H9 (cell line): ENCODE data around the gene PTPRB. TPM values are rescaled to one million over a fixed set of nuclear protein-coding genes. Genes with fewer than 3 reads are reported as not detected.

Source experiments
- DNase-seq: peaks from one replicate; pipeline ENCODE4 v3.0.0-alpha.2; 2017
- H2AFZ ChIP-seq: one replicate; pipeline ENCODE4 v1.6.1; 2013; ENCODE audit warnings: mild to moderate bottlenecking, low read length, control low read depth, moderate library complexity
- H2AK5ac ChIP-seq: 2 replicates; pipeline ENCODE4 v1.6.1; 2013; ENCODE audit warnings: low read length, control low read depth, mixed read lengths; ENCODE audit not compliant: insufficient read length
- H2BK120ac ChIP-seq: one replicate; pipeline ENCODE4 v1.6.1; 2013; ENCODE audit warnings: low read depth, mild to moderate bottlenecking, low read length, control low read depth, inconsistent platforms; ENCODE audit not compliant: poor library complexity, severe bottlenecking
- H2BK12ac ChIP-seq: 2 replicates; pipeline ENCODE4 v1.6.1; 2013; ENCODE audit warnings: low read length, control low read depth, mixed read lengths, low read depth; ENCODE audit not compliant: insufficient read length
- H2BK15ac ChIP-seq: 2 replicates; pipeline ENCODE4 v1.6.1; 2013; ENCODE audit warnings: low read depth, low read length, control low read depth
- H2BK20ac ChIP-seq: one replicate; pipeline ENCODE4 v1.6.1; 2013; ENCODE audit warnings: low read depth, mild to moderate bottlenecking, low read length, control low read depth, inconsistent platforms; ENCODE audit not compliant: poor library complexity, severe bottlenecking
- H2BK5ac ChIP-seq: 2 replicates; pipeline ENCODE4 v1.6.1; 2013; ENCODE audit warnings: low read length, control low read depth, mixed read lengths; ENCODE audit not compliant: insufficient read length
- H3K14ac ChIP-seq: 2 replicates; pipeline ENCODE4 v1.6.1; 2013; ENCODE audit warnings: low read length, control low read depth; ENCODE audit not compliant: insufficient read depth
- H3K18ac ChIP-seq: 2 replicates; pipeline ENCODE4 v1.6.1; 2013; ENCODE audit warnings: low read depth, mild to moderate bottlenecking, mixed read lengths, low read length, control low read depth; ENCODE audit not compliant: insufficient read length
- H3K23ac ChIP-seq: 2 replicates; pipeline ENCODE4 v1.6.1; 2013; ENCODE audit warnings: low read length, control low read depth, mixed read lengths, low read depth; ENCODE audit not compliant: insufficient read length
- H3K23me2 ChIP-seq: 2 replicates; pipeline ENCODE4 v1.6.1; 2013; ENCODE audit warnings: low read depth, mild to moderate bottlenecking, mixed read lengths, low read length, control low read depth; ENCODE audit not compliant: insufficient read length, poor library complexity, severe bottlenecking
- H3K27ac ChIP-seq: 2 replicates; pipeline ENCODE4 v1.5.1; 2013; ENCODE audit warnings: low read length, control low read depth, mixed read lengths, low read depth; ENCODE audit not compliant: insufficient read length
- H3K27me3 ChIP-seq: 2 replicates; pipeline ENCODE4 v1.6.1; 2013; ENCODE audit warnings: low read length, control low read depth, inconsistent platforms; ENCODE audit not compliant: insufficient read depth
- H3K4ac ChIP-seq: 2 replicates; pipeline ENCODE4 v1.6.1; 2013; ENCODE audit warnings: low read depth, mild to moderate bottlenecking, control low read depth, inconsistent platforms, low read length, moderate library complexity
- H3K4me1 ChIP-seq: 2 replicates; pipeline ENCODE4 v1.6.1; 2013; ENCODE audit warnings: low read length, control low read depth, inconsistent platforms; ENCODE audit not compliant: insufficient read depth
- H3K4me2 ChIP-seq: 2 replicates; pipeline ENCODE4 v1.6.1; 2013; ENCODE audit warnings: low read length, control low read depth, mixed read lengths; ENCODE audit not compliant: insufficient read length, insufficient read depth
- H3K56ac ChIP-seq: 2 replicates; pipeline ENCODE4 v1.6.1; 2013; ENCODE audit warnings: low read depth, mild to moderate bottlenecking, mixed read lengths, low read length, control low read depth; ENCODE audit not compliant: insufficient read length
- H3K79me1 ChIP-seq: 2 replicates; pipeline ENCODE4 v1.6.1; 2013; ENCODE audit warnings: low read depth, mild to moderate bottlenecking, moderate library complexity, low read length, control low read depth, inconsistent platforms; ENCODE audit not compliant: insufficient read depth, poor library complexity, severe bottlenecking
- H3K79me2 ChIP-seq: 2 replicates; pipeline ENCODE4 v1.6.1; 2013; ENCODE audit warnings: low read length, control low read depth, inconsistent platforms; ENCODE audit not compliant: insufficient read depth
- H3K9ac ChIP-seq: 2 replicates; pipeline ENCODE4 v1.6.1; 2013; ENCODE audit warnings: low read length, control low read depth, mixed read lengths; ENCODE audit not compliant: insufficient read length; ENCODE audit errors: extremely low read depth
- H3K9me3 ChIP-seq: one replicate; pipeline ENCODE4 v1.6.1; 2013; ENCODE audit warnings: low read depth, low read length, inconsistent platforms; ENCODE audit not compliant: control insufficient read depth
- H3T11ph ChIP-seq: one replicate; pipeline ENCODE4 v1.6.1; 2013; ENCODE audit warnings: mild to moderate bottlenecking, low read length, control low read depth, inconsistent platforms
- H4K20me1 ChIP-seq: one replicate; pipeline ENCODE4 v1.6.1; 2013; ENCODE audit not compliant: control insufficient read depth, insufficient read length, insufficient read depth
- H4K5ac ChIP-seq: 2 replicates; pipeline ENCODE4 v1.6.1; 2013; ENCODE audit warnings: low read depth, mild to moderate bottlenecking, mixed read lengths, low read length, control low read depth; ENCODE audit not compliant: insufficient read length
- H4K8ac ChIP-seq: replicated peaks from 2 replicates; pipeline ENCODE4 v1.6.1; 2013; ENCODE audit warnings: low read length, control low read depth, mixed read lengths, low read depth; ENCODE audit not compliant: insufficient read length
- H4K91ac ChIP-seq: 2 replicates; pipeline ENCODE4 v1.6.1; 2013; ENCODE audit warnings: low read depth, mild to moderate bottlenecking, moderate library complexity, mixed read lengths, low read length, control low read depth; ENCODE audit not compliant: insufficient read length
- H3K27ac Mint-ChIP-seq, 3 experiments: 2 replicates in 2 of 3; 3 replicates in 1 of 3; pipeline ENCODE4 v1.8.0; 2020 to 2021; ENCODE audit warnings: mixed read lengths in 3 of 3, mild to moderate bottlenecking in 1 of 3, moderate library complexity in 1 of 3
- H3K27me3 Mint-ChIP-seq: 2 replicates; pipeline ENCODE4 v1.8.0; 2021; ENCODE audit warnings: low read depth, mild to moderate bottlenecking, moderate library complexity, mixed read lengths
- H3K36me3 Mint-ChIP-seq, 3 experiments: 2 replicates in 2 of 3; 3 replicates in 1 of 3; pipeline ENCODE4 v1.8.0; 2020 to 2021; ENCODE audit warnings: low read depth in 3 of 3, mixed read lengths in 3 of 3; ENCODE audit not compliant: insufficient read depth in 1 of 3
- H3K4me1 Mint-ChIP-seq, 2 experiments: 2 replicates each; pipeline ENCODE4 v1.8.0; 2020; ENCODE audit warnings: mixed read lengths in 2 of 2
- H3K4me3 Mint-ChIP-seq, 2 experiments: 2 replicates in 1 of 2; 3 replicates in 1 of 2; pipeline ENCODE4 v1.8.0; 2020 to 2021; ENCODE audit warnings: mild to moderate bottlenecking in 2 of 2, mixed read lengths in 2 of 2, moderate library complexity in 1 of 2
- H3K9me3 Mint-ChIP-seq, 2 experiments: 2 replicates in 1 of 2; 3 replicates in 1 of 2; pipeline ENCODE4 v1.8.0; 2020; ENCODE audit warnings: mild to moderate bottlenecking in 2 of 2, mixed read lengths in 2 of 2, moderate library complexity in 1 of 2
- WGBS: extraction: QIAGEN DNeasy Blood & Tissue Kit; methylation state at CpG from one replicate; pipeline ENCODE4 v1.1.7; 2013; ENCODE audit warnings: missing lambda C conversion rate, low lambda C conversion rate, mixed read lengths; ENCODE audit not compliant: insufficient read length; ENCODE audit errors: extremely low coverage; 5-methylcytosine and 5-hydroxymethylcytosine counted together
- total RNA-seq: library from RNA; stranded (reverse); gene quantifications from 2 replicates; pipeline ENCODE4 v1.2.1, GENCODE V29; 2021
- TF ChIP-seq, protein P1 (sequence below): fragments of 200-600 bp; sonication (generic); conservative IDR thresholded peaks from 3 replicates; pipeline ENCODE4 v1.8.0; 2021; ENCODE audit warnings: antibody characterized with exemption, mild to moderate bottlenecking

The PTPRB gene
- total RNA-seq, 1 experiment from 2014 or later = 1.4 TPM

DNA sequence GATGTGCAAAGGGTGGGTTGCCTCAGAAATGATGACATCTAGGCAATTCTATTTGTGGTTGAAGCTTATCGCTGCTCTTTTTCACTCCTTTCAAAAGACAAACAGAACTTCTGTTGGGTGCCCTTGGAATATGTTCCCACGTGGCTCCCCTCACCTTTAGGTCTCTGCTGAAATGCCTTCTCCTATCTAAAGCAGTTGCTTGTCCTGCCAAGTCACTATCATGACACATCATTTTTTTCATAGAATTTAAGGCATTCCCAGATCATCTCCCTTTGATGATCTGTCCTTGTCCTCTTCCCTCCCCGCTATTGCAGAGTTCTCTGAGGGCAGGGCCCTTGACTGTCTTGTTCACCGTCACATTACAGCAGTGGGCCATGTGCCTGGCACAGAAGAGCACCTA, 75.7 kb downstream of the PTPRB start:
- H3K9ac ChIP-seq = no peak overlapping the region
- no peak overlapping the region for H2BK20ac ChIP-seq
- H4K8ac ChIP-seq = no peak overlapping the region
- no peak overlapping the region for H3K27ac ChIP-seq
- H4K5ac ChIP-seq = no peak overlapping the region
- H3K23me2 ChIP-seq = no peaks in the 10 kb centered on the region
- no peak overlapping the region for H3T11ph ChIP-seq
- no peak overlapping the region for H3K18ac ChIP-seq
- H4K20me1 ChIP-seq = no peaks in the 10 kb centered on the region
- no peaks in the 10 kb centered on the region for H3K27me3 Mint-ChIP-seq
- H2BK120ac ChIP-seq = no peak overlapping the region
- H3K4ac ChIP-seq = no peak overlapping the region
- H4K91ac ChIP-seq = no peak overlapping the region
- H3K9me3 Mint-ChIP-seq = no peaks in the 10 kb centered on the region
- H2BK12ac ChIP-seq = no peak overlapping the region
- peaks cover 0 to 4% (median 0%) of the 10 kb centered on the region in 3 experiments; a peak in 1 of 7 replicates for H3K36me3 Mint-ChIP-seq
- no peak for DNase-seq
- H2BK15ac ChIP-seq = no peak overlapping the region
- H3K27me3 ChIP-seq = no peaks in the 10 kb centered on the region
- H2AK5ac ChIP-seq = no peak overlapping the region
- no peaks in the 10 kb centered on the region for H3K79me2 ChIP-seq
- TF ChIP-seq, protein P1, sequence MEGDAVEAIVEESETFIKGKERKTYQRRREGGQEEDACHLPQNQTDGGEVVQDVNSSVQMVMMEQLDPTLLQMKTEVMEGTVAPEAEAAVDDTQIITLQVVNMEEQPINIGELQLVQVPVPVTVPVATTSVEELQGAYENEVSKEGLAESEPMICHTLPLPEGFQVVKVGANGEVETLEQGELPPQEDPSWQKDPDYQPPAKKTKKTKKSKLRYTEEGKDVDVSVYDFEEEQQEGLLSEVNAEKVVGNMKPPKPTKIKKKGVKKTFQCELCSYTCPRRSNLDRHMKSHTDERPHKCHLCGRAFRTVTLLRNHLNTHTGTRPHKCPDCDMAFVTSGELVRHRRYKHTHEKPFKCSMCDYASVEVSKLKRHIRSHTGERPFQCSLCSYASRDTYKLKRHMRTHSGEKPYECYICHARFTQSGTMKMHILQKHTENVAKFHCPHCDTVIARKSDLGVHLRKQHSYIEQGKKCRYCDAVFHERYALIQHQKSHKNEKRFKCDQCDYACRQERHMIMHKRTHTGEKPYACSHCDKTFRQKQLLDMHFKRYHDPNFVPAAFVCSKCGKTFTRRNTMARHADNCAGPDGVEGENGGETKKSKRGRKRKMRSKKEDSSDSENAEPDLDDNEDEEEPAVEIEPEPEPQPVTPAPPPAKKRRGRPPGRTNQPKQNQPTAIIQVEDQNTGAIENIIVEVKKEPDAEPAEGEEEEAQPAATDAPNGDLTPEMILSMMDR = no peak
- H2BK5ac ChIP-seq = no peak overlapping the region
- no peak overlapping the region for H3K14ac ChIP-seq
- H3K4me2 ChIP-seq = no peak overlapping the region
- no CpG with 5 or more reads among the region's 4 CpGs for WGBS
- no peaks in the 10 kb centered on the region for H3K9me3 ChIP-seq
- no peak overlapping the region for H2AFZ ChIP-seq
- no peak overlapping the region for H3K56ac ChIP-seq
- no peak overlapping the region for H3K4me3 Mint-ChIP-seq
- no peaks in the 10 kb centered on the region for H3K4me1 Mint-ChIP-seq
- H3K27ac Mint-ChIP-seq = no peak overlapping the region
- no peak overlapping the region for H3K23ac ChIP-seq
- no peaks in the 10 kb centered on the region for H3K4me1 ChIP-seq
- H3K79me1 ChIP-seq = no peaks in the 10 kb centered on the region
